HG02973 (cell line): ENCODE results near the gene ATP10B.

ENCODE experiments used
- ATAC-seq: cut with Tn5 transposase; IDR thresholded peaks from one replicate; pipeline ENCODE4 v1.9.1; 2021; ENCODE audit warnings: moderate library complexity; ENCODE audit not compliant: unreplicated experiment

ATP10B gene

DNA sequence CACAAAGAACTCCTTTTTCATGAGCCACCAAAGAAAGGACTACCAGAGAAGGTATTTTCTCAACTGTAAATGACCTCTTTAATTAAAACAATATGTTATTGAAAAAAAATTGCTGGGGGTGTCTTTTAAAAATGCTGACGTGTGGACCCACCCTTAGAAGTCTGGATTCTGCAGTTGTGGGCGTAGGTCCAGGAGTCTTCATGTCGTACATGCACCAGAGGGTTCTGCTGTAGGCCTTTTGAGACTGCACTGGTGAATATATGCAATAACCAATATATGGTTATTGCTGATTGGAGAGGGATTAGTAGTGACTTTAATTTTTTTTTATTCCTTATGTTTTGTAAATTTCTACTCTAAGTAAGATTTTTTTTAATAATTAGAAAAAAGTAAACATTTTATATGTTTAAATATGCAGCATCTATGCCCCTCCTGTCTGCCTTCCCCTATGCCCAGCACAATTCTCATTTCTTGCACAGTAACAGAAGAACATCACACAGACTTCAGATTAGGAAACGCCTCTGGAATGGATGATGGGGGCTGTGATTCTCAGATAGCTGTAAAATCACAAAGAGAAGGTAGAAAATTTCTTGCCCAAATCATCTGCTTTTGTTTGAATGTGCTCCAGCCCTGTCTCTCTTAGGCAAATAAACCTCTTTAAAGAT, 328.4 kb downstream of the ATP10B start:
- ATAC-seq = no peak

- ATAC-seq = no peak
Measured at GRCh38 chr5:160521392-160521663, 330.7 kb downstream of the ATP10B start.

- ATAC-seq = no peak
Measured at GRCh38 chr5:160520609-160521391, 331.2 kb downstream of the ATP10B start.

GRCh38 chr5:160516696-160517530, 335.1 kb downstream of the ATP10B start:
- no peak for ATAC-seq

DNA sequence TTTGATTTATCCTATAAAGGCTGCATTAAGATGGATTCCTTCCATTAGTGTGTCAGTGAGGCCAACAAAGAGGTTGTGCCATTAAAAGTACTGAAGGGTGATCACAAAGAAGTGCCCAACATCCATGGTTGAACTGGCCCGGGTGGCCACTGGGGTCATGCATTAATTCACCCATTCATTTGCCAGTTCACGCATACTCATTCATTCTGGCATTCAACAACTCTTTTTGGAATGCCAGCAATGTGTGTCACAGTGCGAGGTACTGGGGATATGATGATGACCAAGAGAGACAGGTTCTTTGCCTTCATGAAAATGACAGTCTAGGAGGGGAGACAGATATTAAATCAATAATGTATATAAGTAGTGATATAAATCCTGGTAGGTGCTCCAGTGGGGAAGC, 337.1 kb downstream of the ATP10B start:
- ATAC-seq = no peak

GRCh38 chr5:160514191-160514590, 337.8 kb downstream of the ATP10B start:
- no peak for ATAC-seq

GRCh38 chr5:160513485-160513884, 338.5 kb downstream of the ATP10B start:
- no peak for ATAC-seq
